ENCODE results near the gene SLC25A15. TPM values are rescaled to one million over a fixed set of nuclear protein-coding genes. Genes with fewer than 3 reads are reported as not detected.
A peak's percentile ranks its signal among the peaks of the same experiment; 100 is the strongest.
"Not testable (repeated sequence)": the region's sequence is repeated elsewhere in the genome, so short reads cannot be mapped to it uniquely, and the experiment has no call there.

SLC25A15 gene
- total RNA-seq, 2 donors from 2014 or later, result 3.7 to 5.1 TPM

- not testable (repeated sequence) for DNase-seq; H3K36me3 Mint-ChIP-seq (ENCODE audit: low read depth); ATAC-seq; H3K27me3 Mint-ChIP-seq; H3K9me3 ChIP-seq (ENCODE audit: control insufficient read depth, low read length, poor library complexity, severe bottlenecking); H3K4me1 Mint-ChIP-seq
- Mint-ChIP-seq H3K27ac (peak overlapping the region; percentile 41), H3K4me3 (peak overlapping the region; percentile 69)
These were observed 704 bp upstream of the SLC25A15 start for GRCh38 chr13:40788540-40789274.

GRCh38 chr13:40790154-40790616 lies 774 bp downstream of the SLC25A15 start:
- Mint-ChIP-seq H3K27ac (peak overlapping the region; percentile 21), H3K4me1 (peaks cover 3% of the 10 kb centered on the region), H3K27me3 (no peaks in the 10 kb centered on the region), H3K36me3 (ENCODE audit: low read depth) (no peaks in the 10 kb centered on the region), H3K4me3 (peak overlapping the region; percentile 69)
- DNase-seq (no peak), ATAC-seq (no peak)
- H3K9me3 ChIP-seq (ENCODE audit: control insufficient read depth, low read length, poor library complexity, severe bottlenecking), result no peaks in the 10 kb centered on the region

- no peak for DNase-seq
- no peak overlapping the region for H3K4me3 Mint-ChIP-seq
These were observed 3.1 kb downstream of the SLC25A15 start for GRCh38 chr13:40792284-40793051.

GRCh38 chr13:40793339-40793738 lies 3.9 kb downstream of the SLC25A15 start:
- peaks cover 9% of the 10 kb centered on the region for H3K4me1 Mint-ChIP-seq
- ATAC-seq, result no peak
- H3K27me3 Mint-ChIP-seq, result no peaks in the 10 kb centered on the region
- no peaks in the 10 kb centered on the region for H3K9me3 ChIP-seq (ENCODE audit: control insufficient read depth, low read length, poor library complexity, severe bottlenecking)
- no peak overlapping the region for H3K4me3 Mint-ChIP-seq
- peaks cover 2% of the 10 kb centered on the region for H3K36me3 Mint-ChIP-seq (ENCODE audit: low read depth)
- DNase-seq, result no peak
- peak overlapping the region; percentile 34 for H3K27ac Mint-ChIP-seq

More at GRCh38 chr13:40792284-40793051, 3.1 kb downstream of the SLC25A15 start:
- H3K36me3 Mint-ChIP-seq (ENCODE audit: low read depth), result peaks cover 2% of the 10 kb centered on the region
- ATAC-seq, result no peak
- H3K9me3 ChIP-seq (ENCODE audit: control insufficient read depth, low read length, poor library complexity, severe bottlenecking), result no peaks in the 10 kb centered on the region
- H3K4me1 Mint-ChIP-seq, result peaks cover 9% of the 10 kb centered on the region
- H3K27me3 Mint-ChIP-seq, result no peaks in the 10 kb centered on the region
- peak overlapping the region; percentile 34 for H3K27ac Mint-ChIP-seq

GRCh38 chr13:40794414-40795368 lies 5.3 kb downstream of the SLC25A15 start:
- H3K27me3 Mint-ChIP-seq, result no peaks in the 10 kb centered on the region
- DNase-seq, result no peak
- no peak overlapping the region for H3K27ac Mint-ChIP-seq
- no peak overlapping the region for H3K4me3 Mint-ChIP-seq
- peaks cover 12% of the 10 kb centered on the region for H3K4me1 Mint-ChIP-seq
- ATAC-seq, result no peak
- H3K9me3 ChIP-seq (ENCODE audit: control insufficient read depth, low read length, poor library complexity, severe bottlenecking), result no peaks in the 10 kb centered on the region
- H3K36me3 Mint-ChIP-seq (ENCODE audit: low read depth), result peaks cover 2% of the 10 kb centered on the region

- DNase-seq (no peak), ATAC-seq (no peak)
- Mint-ChIP-seq H3K4me3 (no peak overlapping the region), H3K4me1 (peaks cover 15% of the 10 kb centered on the region), H3K36me3 (ENCODE audit: low read depth) (peaks cover 6% of the 10 kb centered on the region), H3K27ac (peak overlapping the region; percentile 54), H3K27me3 (no peaks in the 10 kb centered on the region)
- no peaks in the 10 kb centered on the region for H3K9me3 ChIP-seq (ENCODE audit: control insufficient read depth, low read length, poor library complexity, severe bottlenecking)
These were observed 7.2 kb downstream of the SLC25A15 start for GRCh38 chr13:40796649-40797048.

- H3K4me1 Mint-ChIP-seq, result peaks cover 12% of the 10 kb centered on the region
- no peaks in the 10 kb centered on the region for H3K9me3 ChIP-seq (ENCODE audit: control insufficient read depth, low read length, poor library complexity, severe bottlenecking)
- ATAC-seq (peak; percentile 78), DNase-seq (no peak)
- peaks cover 6% of the 10 kb centered on the region for H3K36me3 Mint-ChIP-seq (ENCODE audit: low read depth)
- peak overlapping the region; percentile 82 for H3K27ac Mint-ChIP-seq
- H3K27me3 Mint-ChIP-seq, result no peaks in the 10 kb centered on the region
- H3K4me3 Mint-ChIP-seq, result peak overlapping the region; percentile 55
These were observed 9.0 kb downstream of the SLC25A15 start for GRCh38 chr13:40798380-40798779.

GRCh38 chr13:40799508-40799907 lies 10.1 kb downstream of the SLC25A15 start:
- H3K27ac Mint-ChIP-seq, result peak overlapping the region; percentile 82

GRCh38 chr13:40800559-40800958 lies 11.1 kb downstream of the SLC25A15 start:
- Mint-ChIP-seq H3K4me1 (peaks cover 11% of the 10 kb centered on the region), H3K27me3 (no peaks in the 10 kb centered on the region), H3K27ac (no peak overlapping the region), H3K36me3 (ENCODE audit: low read depth) (peaks cover 6% of the 10 kb centered on the region), H3K4me3 (peak overlapping the region; percentile 63)
- ATAC-seq (no peak), DNase-seq (no peak)
- H3K9me3 ChIP-seq (ENCODE audit: control insufficient read depth, low read length, poor library complexity, severe bottlenecking), result no peaks in the 10 kb centered on the region

More at GRCh38 chr13:40799508-40799907, 10.1 kb downstream of the SLC25A15 start:
- Mint-ChIP-seq H3K4me3 (no peak overlapping the region), H3K27me3 (no peaks in the 10 kb centered on the region), H3K36me3 (ENCODE audit: low read depth) (peaks cover 6% of the 10 kb centered on the region), H3K4me1 (peaks cover 12% of the 10 kb centered on the region)
- no peak for DNase-seq
- H3K9me3 ChIP-seq (ENCODE audit: control insufficient read depth, low read length, poor library complexity, severe bottlenecking), result no peaks in the 10 kb centered on the region
- ATAC-seq, result no peak

GRCh38 chr13:40801255-40802217 lies 12.1 kb downstream of the SLC25A15 start:
- peaks cover 9% of the 10 kb centered on the region for H3K4me1 Mint-ChIP-seq
- DNase-seq (no peak), ATAC-seq (no peak)
- H3K4me3 Mint-ChIP-seq, result no peak overlapping the region
- no peak overlapping the region for H3K27ac Mint-ChIP-seq
- peaks cover 6% of the 10 kb centered on the region for H3K36me3 Mint-ChIP-seq (ENCODE audit: low read depth)
- H3K27me3 Mint-ChIP-seq, result no peaks in the 10 kb centered on the region
- H3K9me3 ChIP-seq (ENCODE audit: control insufficient read depth, low read length, poor library complexity, severe bottlenecking), result no peaks in the 10 kb centered on the region

- peaks cover 8% of the 10 kb centered on the region for H3K36me3 Mint-ChIP-seq (ENCODE audit: low read depth)
- no peak overlapping the region for H3K4me3 Mint-ChIP-seq
- H3K9me3 ChIP-seq (ENCODE audit: control insufficient read depth, low read length, poor library complexity, severe bottlenecking), result no peaks in the 10 kb centered on the region
- no peak for DNase-seq
- no peak for ATAC-seq
- no peak overlapping the region for H3K27ac Mint-ChIP-seq
- peaks cover 7% of the 10 kb centered on the region for H3K4me1 Mint-ChIP-seq
- H3K27me3 Mint-ChIP-seq, result no peaks in the 10 kb centered on the region
These were observed 13.9 kb downstream of the SLC25A15 start for GRCh38 chr13:40803316-40803715.

GRCh38 chr13:40806241-40806640 lies 16.8 kb downstream of the SLC25A15 start:
- H3K27ac Mint-ChIP-seq, result no peak overlapping the region
- H3K4me3 Mint-ChIP-seq, result no peak overlapping the region
- peaks cover 5% of the 10 kb centered on the region for H3K36me3 Mint-ChIP-seq (ENCODE audit: low read depth)
- no peaks in the 10 kb centered on the region for H3K27me3 Mint-ChIP-seq
- peaks cover 2% of the 10 kb centered on the region for H3K4me1 Mint-ChIP-seq
- H3K9me3 ChIP-seq (ENCODE audit: control insufficient read depth, low read length, poor library complexity, severe bottlenecking), result no peaks in the 10 kb centered on the region
- no peak for ATAC-seq
- no peak for DNase-seq
